ENCODE results near the gene LRRC4. TPM values are rescaled to one million over a fixed set of nuclear protein-coding genes. Genes with fewer than 3 reads are reported as not detected.

Gene LRRC4, protein sequence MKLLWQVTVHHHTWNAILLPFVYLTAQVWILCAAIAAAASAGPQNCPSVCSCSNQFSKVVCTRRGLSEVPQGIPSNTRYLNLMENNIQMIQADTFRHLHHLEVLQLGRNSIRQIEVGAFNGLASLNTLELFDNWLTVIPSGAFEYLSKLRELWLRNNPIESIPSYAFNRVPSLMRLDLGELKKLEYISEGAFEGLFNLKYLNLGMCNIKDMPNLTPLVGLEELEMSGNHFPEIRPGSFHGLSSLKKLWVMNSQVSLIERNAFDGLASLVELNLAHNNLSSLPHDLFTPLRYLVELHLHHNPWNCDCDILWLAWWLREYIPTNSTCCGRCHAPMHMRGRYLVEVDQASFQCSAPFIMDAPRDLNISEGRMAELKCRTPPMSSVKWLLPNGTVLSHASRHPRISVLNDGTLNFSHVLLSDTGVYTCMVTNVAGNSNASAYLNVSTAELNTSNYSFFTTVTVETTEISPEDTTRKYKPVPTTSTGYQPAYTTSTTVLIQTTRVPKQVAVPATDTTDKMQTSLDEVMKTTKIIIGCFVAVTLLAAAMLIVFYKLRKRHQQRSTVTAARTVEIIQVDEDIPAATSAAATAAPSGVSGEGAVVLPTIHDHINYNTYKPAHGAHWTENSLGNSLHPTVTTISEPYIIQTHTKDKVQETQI
- total RNA-seq = 3.8 and 7.1 TPM in 2 replicates
- polyA plus RNA-seq = 4.2 and 5.1 TPM in 2 replicates
- 2.9 and 3.0 TPM in 2 replicates for polyA plus RNA-seq (2011; cell fraction: cytosol; rRNA removed)
- polyA plus RNA-seq (2011; cell fraction: nucleus; rRNA removed) = 1.9 and 2.6 TPM in 2 replicates
- 0.50 and 0.70 TPM in 2 replicates for polyA plus RNA-seq (2012)
- polyA minus RNA-seq = 5.0 and 5.1 TPM in 2 replicates
- not detected for polyA minus RNA-seq (2011; cell fraction: cytosol; rRNA and poly(A)+ RNA removed)
- 2.7 and 4.1 TPM in 2 replicates for polyA minus RNA-seq (2011; cell fraction: nucleus; rRNA and poly(A)+ RNA removed)
- Bru-seq, nascent RNA = percentile 39 among the genes with signal in this experiment
- BruChase-seq, experiment 1, labeled RNA remaining after a 6-hour chase = percentile 53 among the genes with signal in this experiment
- percentile 61 among the genes with signal in this experiment for BruChase-seq, experiment 2, labeled RNA remaining after a 2-hour chase
- long read RNA-seq, partial matches to known transcripts = 0 of 10 reads
- long read RNA-seq, other reads (novel, unspliced or antisense) = 9 of 10 reads

DNA sequence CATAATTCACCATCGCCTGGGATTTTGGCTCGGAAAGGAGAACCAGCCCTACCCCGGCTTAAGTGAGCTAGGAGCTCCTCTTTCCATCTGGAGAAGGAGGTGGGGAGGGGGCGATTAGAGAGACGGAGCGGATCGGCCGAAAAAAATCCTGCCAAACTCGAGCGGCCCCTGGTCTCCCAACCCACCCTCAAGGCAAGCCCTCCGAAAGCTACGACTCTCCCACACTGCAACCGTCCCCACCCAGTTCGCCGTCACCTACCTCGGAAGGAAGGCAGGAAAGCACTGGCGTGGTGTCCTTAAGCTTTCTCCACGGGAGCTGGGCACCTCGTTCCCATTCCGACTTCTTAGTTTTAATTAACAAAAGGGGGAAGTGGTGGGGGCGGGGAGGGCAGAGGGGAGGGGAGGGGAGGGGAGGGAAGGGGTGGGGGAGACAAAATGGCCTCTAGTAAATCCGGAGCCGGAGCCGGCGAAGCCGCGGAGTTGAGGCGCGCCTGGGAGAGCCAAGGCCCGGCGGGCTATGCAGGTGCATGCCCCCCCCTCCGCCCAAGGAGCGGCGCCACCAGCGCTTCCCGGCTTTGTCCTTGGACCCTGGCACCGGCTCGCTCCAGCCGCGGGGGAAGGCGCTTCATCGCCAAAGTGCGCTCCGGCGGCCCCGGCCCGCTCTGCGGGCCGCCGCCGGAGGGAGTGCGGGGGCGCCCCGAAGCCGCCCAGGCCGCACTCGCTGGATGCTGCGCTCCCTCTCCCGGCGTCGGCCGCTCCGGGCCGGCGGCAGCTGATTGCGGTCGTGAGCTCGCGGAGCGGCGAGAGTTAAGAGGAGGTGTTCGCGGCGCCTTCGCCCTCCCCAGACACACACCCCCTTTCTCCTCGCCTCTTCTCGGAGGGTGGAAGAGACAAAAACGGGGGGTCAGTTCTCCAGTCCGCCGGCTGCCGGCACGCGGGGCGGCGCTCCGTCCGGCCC, at the start of gene LRRC4:
Gene LRRC4 (minus strand): TSS at position 784 of the 958 bp plus-strand sequence. CDS start 797 bp downstream, outside the sequence.
- POLR2A ChIA-PET = no interaction called here
- Histone ChIP-seq H4K20me1 (replicated peaks; ENCODE audit: control insufficient read depth, extremely low read depth, insufficient read depth, low read length) (peaks cover 4% of the 10 kb centered on the region), H3K36me3 (ENCODE audit: control insufficient read depth in 2 of 2, extremely low read depth in 1 of 2, insufficient read depth in 2 of 2, low read length in 2 of 2) (no peaks in the 10 kb centered on the region), H3K79me2 (ENCODE audit: control insufficient read depth, insufficient read depth, low read length) (no peaks in the 10 kb centered on the region), H3K9me1 (replicated peaks; ENCODE audit: control insufficient read depth, extremely low read depth, insufficient read depth, low read length) (no peaks in the 10 kb centered on the region), H3K27ac (ENCODE audit: insufficient read depth, low read depth, low read length) (peak within 1 kb of the TSS; percentile 39), H2AFZ (ENCODE audit: low read depth, low read length) (peak within 1 kb of the TSS; percentile 33), H3K4me2 (ENCODE audit: insufficient read depth, low read length) (peak within 1 kb of the TSS; percentile 71), H3K9me3 (replicated peaks; ENCODE audit: control insufficient read depth, insufficient read depth, low read length) (no peaks in the 10 kb centered on the region), H3K4me3 (replicated peaks in 1 of 3; ENCODE audit: insufficient read depth in 1 of 3, low read depth in 1 of 3, low read length in 3 of 3) (peak within 1 kb of the TSS; percentile 16 to 45 (median 31)), H3K4me1 (ENCODE audit: control insufficient read depth, extremely low read depth, insufficient read depth, low read length) (peaks cover 10% of the 10 kb centered on the region), H3K9ac (replicated peaks; ENCODE audit: extremely low read depth, insufficient read depth, low read length) (peak within 1 kb of the TSS; percentile 66), H3K27me3 (ENCODE audit: control insufficient read depth in 2 of 2, insufficient read depth in 2 of 2, low read length in 2 of 2) (no peaks in the 10 kb centered on the region)
- peak; percentile 57 for DNase-seq (ENCODE audit: low read depth, low spot score)
- TF ChIP-seq GATA2 (IDR thresholded peaks at IDR 0.05; ENCODE audit: insufficient read depth, insufficient read length, low read depth, low read length) = no peak
- TF ChIP-seq, protein P1, sequence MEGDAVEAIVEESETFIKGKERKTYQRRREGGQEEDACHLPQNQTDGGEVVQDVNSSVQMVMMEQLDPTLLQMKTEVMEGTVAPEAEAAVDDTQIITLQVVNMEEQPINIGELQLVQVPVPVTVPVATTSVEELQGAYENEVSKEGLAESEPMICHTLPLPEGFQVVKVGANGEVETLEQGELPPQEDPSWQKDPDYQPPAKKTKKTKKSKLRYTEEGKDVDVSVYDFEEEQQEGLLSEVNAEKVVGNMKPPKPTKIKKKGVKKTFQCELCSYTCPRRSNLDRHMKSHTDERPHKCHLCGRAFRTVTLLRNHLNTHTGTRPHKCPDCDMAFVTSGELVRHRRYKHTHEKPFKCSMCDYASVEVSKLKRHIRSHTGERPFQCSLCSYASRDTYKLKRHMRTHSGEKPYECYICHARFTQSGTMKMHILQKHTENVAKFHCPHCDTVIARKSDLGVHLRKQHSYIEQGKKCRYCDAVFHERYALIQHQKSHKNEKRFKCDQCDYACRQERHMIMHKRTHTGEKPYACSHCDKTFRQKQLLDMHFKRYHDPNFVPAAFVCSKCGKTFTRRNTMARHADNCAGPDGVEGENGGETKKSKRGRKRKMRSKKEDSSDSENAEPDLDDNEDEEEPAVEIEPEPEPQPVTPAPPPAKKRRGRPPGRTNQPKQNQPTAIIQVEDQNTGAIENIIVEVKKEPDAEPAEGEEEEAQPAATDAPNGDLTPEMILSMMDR (IDR thresholded peaks at IDR 0.05; ENCODE audit: extremely low read depth in 1 of 2, insufficient read depth in 1 of 2, low read depth in 1 of 2, low read length in 2 of 2) = peak in 1 of 2 donors; percentile 21
- dilution Hi-C loops (cut with MboI; ENCODE audit: extremely low pct_ligation_motif_present, low sequenced_read_pairs) = no loop called here
- no peak for FAIRE-seq
- intact Hi-C loops (cut with micrococcal nuclease) = loop anchor here (5.0 to 10.0 kb wide), 2 partner anchors 101 to 446 kb away; partner anchors contain the start of genes ARF5 and GCC1
- no TSS peak for BruUV-seq (replicated peaks)
- CTCF ChIA-PET = interaction anchor here (0.6 to 2.7 kb wide), 8 partner anchors 13 to 323 kb away, joined by 3 to 13 read pairs (median 5); no protein-coding TSS in a partner anchor
